Activated CD8-positive, alpha-beta memory T cell treated with anti-CD3 and anti-CD28 coated beads, Interleukin-2, amount 50 U/mL, for 4 hours (primary cell): Measurements from ENCODE around the gene ETS1.

Experiments used
- DNase-seq: peaks from one replicate; pipeline ENCODE4 v3.0.0-alpha.2; 2020

ETS1 gene

GRCh38 chr11:128515826-128516778 lies 71.3 kb downstream of the ETS1 start:
- no peak for DNase-seq

GRCh38 chr11:128515086-128515485 lies 72.3 kb downstream of the ETS1 start:
- no peak for DNase-seq

- no peak for DNase-seq
These were observed 73.3 kb downstream of the ETS1 start for GRCh38 chr11:128513915-128514681.

- no peak for DNase-seq
These were observed 74.8 kb downstream of the ETS1 start for GRCh38 chr11:128512474-128512996.

- DNase-seq: no peak
These were observed 75.6 kb downstream of the ETS1 start for GRCh38 chr11:128511712-128512111.

GRCh38 chr11:128509621-128510389 lies 77.6 kb downstream of the ETS1 start:
- DNase-seq: no peak

GRCh38 chr11:128508770-128509510 lies 78.4 kb downstream of the ETS1 start:
- DNase-seq: no peak

- no peak for DNase-seq
These were observed 79.4 kb downstream of the ETS1 start for GRCh38 chr11:128507936-128508335.

GRCh38 chr11:128506999-128507611 lies 80.3 kb downstream of the ETS1 start:
- peak; percentile 52 for DNase-seq

GRCh38 chr11:128506356-128506755 lies 81.0 kb downstream of the ETS1 start:
- no peak for DNase-seq

- no peak for DNase-seq
These were observed 81.8 kb downstream of the ETS1 start for GRCh38 chr11:128505449-128506065.

- no peak for DNase-seq
These were observed 82.9 kb downstream of the ETS1 start for GRCh38 chr11:128504486-128504885.

GRCh38 chr11:128503245-128503991 lies 83.9 kb downstream of the ETS1 start:
- DNase-seq: no peak

- no peak for DNase-seq
These were observed 84.6 kb downstream of the ETS1 start for GRCh38 chr11:128502726-128503125.

- DNase-seq: no peak
These were observed 85.5 kb downstream of the ETS1 start for GRCh38 chr11:128501632-128502549.

GRCh38 chr11:128501008-128501407 lies 86.3 kb downstream of the ETS1 start:
- DNase-seq: no peak

GRCh38 chr11:128500493-128500892 lies 86.9 kb downstream of the ETS1 start:
- no peak for DNase-seq

- DNase-seq: no peak
These were observed 87.6 kb downstream of the ETS1 start for GRCh38 chr11:128499613-128500253.
